Activated T-helper 2 cell treated with anti-CD3 and anti-CD28 coated beads, Interferon-gamma antibody, Interleukin-2, Interleukin-4, amounts not matched to agents 10 μg/mL and 5 μg/mL and 100 μg/mL, durations not matched to agents 14 hours and 24 hours and 36 hours (primary cell): ENCODE measurements around the gene IFNLR1. TPM values are rescaled to one million over a fixed set of nuclear protein-coding genes. Genes with fewer than 3 reads are reported as not detected.

Source experiments
- DNase-seq: peaks from one replicate; pipeline ENCODE4 v3.0.0; 2021; ENCODE audit warnings: low spot score
- H3K27ac Mint-ChIP-seq: one replicate; pipeline ENCODE4 v1.8.0; 2021; ENCODE audit warnings: mixed read lengths
- H3K27me3 Mint-ChIP-seq: one replicate; pipeline ENCODE4 v1.8.0; 2021; ENCODE audit warnings: low read depth, mixed read lengths
- H3K36me3 Mint-ChIP-seq: one replicate; pipeline ENCODE4 v1.8.0; 2021; ENCODE audit warnings: low read depth, mixed read lengths
- H3K4me1 Mint-ChIP-seq: one replicate; pipeline ENCODE4 v1.8.0; 2021; ENCODE audit warnings: low read depth, mixed read lengths
- H3K4me3 Mint-ChIP-seq: one replicate; pipeline ENCODE4 v1.8.0; 2021; ENCODE audit warnings: low read depth, mild to moderate bottlenecking, moderate library complexity, mixed read lengths
- H3K9me3 Mint-ChIP-seq: one replicate; pipeline ENCODE4 v1.8.0; 2021; ENCODE audit warnings: mixed read lengths
- intact Hi-C: fragments of 100-400 bp; cut with micrococcal nuclease; formaldehyde crosslinking; loops from one replicate; pipeline ENCODE4 v1.15.1; 2023
- total RNA-seq: library from RNA; stranded (reverse); gene quantifications from 2 replicates; pipeline ENCODE4 v1.2.3, GENCODE V29; 2022

Gene IFNLR1
- total RNA-seq, 1 donor from 2014 or later = 6.5 TPM

DNA sequence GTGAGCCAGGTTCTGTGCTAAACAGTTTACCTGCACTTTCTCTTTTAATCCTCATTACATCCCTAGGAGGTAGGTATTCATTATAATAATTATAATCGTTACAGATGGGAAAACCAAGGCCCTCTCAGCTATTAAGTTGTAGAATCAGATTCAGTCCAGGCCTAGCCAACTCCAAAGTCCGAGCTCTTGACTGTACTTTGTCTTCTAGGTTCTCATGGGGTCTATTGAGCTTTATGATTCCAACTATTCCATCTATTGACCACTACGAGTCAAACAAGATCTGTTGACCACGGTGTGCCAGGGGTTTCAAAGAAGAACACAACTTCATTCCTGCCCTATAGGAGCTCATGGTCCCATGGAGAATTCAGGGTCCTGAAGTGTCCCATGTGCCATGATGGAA is 2.0 kb downstream of the IFNLR1 start:
- Mint-ChIP-seq H3K27me3 (no peaks in the 10 kb centered on the region), H3K4me3 (no peak overlapping the region), H3K4me1 (peaks cover 18% of the 10 kb centered on the region), H3K27ac (no peak overlapping the region), H3K9me3 (no peaks in the 10 kb centered on the region), H3K36me3 (no peaks in the 10 kb centered on the region)
- no peak for DNase-seq
- intact Hi-C loops = no loop called here

DNA sequence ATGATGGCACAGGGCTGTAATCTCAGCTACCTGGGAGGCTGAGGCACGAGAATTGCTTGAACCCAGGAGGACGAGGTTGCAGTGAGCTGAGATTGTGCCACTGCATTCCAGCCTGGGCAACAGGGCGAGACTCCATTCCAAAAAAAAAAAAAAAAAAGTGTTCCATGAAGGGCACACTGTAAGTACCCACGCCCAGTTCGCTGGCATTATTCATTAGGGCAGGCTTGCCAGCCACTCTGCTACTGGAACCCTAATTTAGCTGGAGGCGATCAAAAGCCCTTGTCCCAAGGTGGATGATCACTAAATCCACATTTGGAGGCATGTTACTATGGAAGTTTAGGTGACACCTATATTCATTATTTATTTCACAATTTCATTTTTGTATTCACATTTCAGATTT is 5.0 kb downstream of the IFNLR1 start:
- Mint-ChIP-seq H3K4me3 (no peak overlapping the region), H3K9me3 (no peaks in the 10 kb centered on the region), H3K27me3 (no peaks in the 10 kb centered on the region), H3K4me1 (peaks cover 4% of the 10 kb centered on the region), H3K36me3 (no peaks in the 10 kb centered on the region), H3K27ac (no peak overlapping the region)
- DNase-seq = no peak
- intact Hi-C loops = no loop called here

DNA sequence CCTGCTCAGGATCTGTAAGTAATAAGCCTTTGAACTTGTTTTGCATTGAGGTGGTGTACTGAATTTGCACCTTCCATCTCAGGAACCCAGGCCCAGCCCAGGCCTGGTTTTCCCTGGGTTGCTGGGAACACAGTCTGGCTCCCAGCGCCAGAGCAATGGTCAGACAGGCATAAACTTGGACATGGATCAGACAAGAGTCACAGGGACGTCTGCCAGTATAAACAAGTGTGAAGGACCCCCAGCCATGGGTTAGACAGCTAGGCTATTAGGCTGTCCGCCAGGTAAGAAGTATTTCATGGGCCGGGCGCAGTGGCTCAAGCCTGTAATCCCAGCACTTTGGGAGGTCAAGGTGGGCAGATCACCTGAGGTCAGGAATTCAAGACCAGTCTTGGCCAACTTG is 5.5 kb downstream of the IFNLR1 start:
- no peak overlapping the region for H3K27ac Mint-ChIP-seq
- no peak for DNase-seq
- H3K36me3 Mint-ChIP-seq = no peaks in the 10 kb centered on the region
- H3K4me3 Mint-ChIP-seq = no peak overlapping the region
- H3K4me1 Mint-ChIP-seq = peaks cover 4% of the 10 kb centered on the region
- no peaks in the 10 kb centered on the region for H3K9me3 Mint-ChIP-seq
- intact Hi-C loops = no loop called here
- no peaks in the 10 kb centered on the region for H3K27me3 Mint-ChIP-seq

DNA sequence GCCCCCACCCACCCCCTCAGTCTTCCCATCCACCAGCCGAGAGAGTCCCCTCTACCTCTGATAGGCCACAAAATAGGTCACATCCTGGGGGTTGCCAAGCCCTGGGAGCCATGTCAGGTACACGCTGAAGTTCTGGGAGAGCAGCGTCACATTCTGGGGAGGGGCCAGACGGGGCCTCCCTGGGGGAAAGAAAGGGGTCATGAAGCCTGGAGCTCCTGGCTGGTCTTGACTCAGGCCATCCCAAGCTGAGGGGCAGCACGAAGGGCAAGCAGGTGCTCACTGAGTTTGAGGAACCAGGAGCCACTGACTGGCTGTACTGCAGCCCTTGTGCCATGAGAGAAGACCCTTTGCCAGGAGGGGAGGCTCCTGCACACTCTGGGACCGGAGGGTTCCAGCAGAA is 6.4 kb downstream of the IFNLR1 start:
- intact Hi-C loops = no loop called here
- H3K36me3 Mint-ChIP-seq = no peaks in the 10 kb centered on the region
- H3K9me3 Mint-ChIP-seq = no peaks in the 10 kb centered on the region
- no peaks in the 10 kb centered on the region for H3K27me3 Mint-ChIP-seq
- H3K27ac Mint-ChIP-seq = no peak overlapping the region
- DNase-seq = no peak
- H3K4me1 Mint-ChIP-seq = no peaks in the 10 kb centered on the region
- no peak overlapping the region for H3K4me3 Mint-ChIP-seq

DNA sequence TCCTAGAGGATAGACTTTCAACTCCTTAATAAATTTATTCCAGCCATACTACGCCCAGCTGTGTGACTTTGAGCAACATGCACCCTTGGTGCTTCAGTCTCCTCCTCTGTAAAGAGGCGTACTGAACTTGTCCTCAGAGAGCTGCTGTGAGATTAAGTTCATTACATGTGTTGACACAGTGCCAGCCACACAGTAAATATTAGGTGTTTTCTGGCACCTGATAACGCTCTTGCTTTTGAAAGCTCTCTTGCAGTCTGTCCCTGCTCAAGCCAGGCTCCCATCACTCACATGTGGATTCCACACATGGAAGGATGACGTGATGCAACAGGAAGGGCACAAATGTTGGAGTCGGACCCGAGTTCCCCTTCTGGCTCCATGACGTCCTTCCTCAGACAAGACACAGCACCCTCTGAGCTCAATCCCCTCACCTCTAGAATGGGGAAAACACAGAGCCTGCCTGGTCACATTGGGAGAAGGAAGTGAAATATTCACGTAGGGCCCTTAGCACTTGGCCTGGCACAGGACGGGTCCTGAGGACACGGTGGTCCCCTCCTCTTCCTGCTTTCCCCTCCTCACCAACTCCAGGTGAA is 7.7 kb downstream of the IFNLR1 start:
- no peak overlapping the region for H3K27ac Mint-ChIP-seq
- intact Hi-C loops = no loop called here
- no peaks in the 10 kb centered on the region for H3K9me3 Mint-ChIP-seq
- H3K4me1 Mint-ChIP-seq = no peaks in the 10 kb centered on the region
- peaks cover under 1% of the 10 kb centered on the region for H3K27me3 Mint-ChIP-seq
- no peak overlapping the region for H3K4me3 Mint-ChIP-seq
- H3K36me3 Mint-ChIP-seq = no peaks in the 10 kb centered on the region
- DNase-seq = no peak

DNA sequence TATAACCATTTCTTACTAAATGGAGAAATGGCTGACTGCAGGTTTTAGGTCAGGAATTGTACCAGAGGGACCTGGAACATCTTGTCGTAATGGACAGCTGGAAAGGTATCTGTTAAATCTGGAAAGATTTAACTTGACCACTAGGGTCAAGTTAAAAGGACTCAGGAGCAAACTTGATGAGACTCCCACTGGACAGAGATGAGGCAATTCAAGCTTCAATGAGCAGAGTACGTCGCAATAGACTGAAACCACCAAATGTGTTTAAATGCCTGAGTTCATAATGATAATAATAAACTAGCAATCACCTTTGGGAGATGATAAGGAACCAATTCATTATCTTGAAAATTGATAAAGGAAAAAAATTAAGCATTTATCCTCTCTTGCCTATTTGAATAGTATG is 8.7 kb downstream of the IFNLR1 start:
- peaks cover 3% of the 10 kb centered on the region for H3K27me3 Mint-ChIP-seq
- no peak overlapping the region for H3K4me3 Mint-ChIP-seq
- H3K9me3 Mint-ChIP-seq = no peaks in the 10 kb centered on the region
- no peak for DNase-seq
- H3K27ac Mint-ChIP-seq = no peak overlapping the region
- no peaks in the 10 kb centered on the region for H3K36me3 Mint-ChIP-seq
- H3K4me1 Mint-ChIP-seq = no peaks in the 10 kb centered on the region
- intact Hi-C loops = no loop called here

DNA sequence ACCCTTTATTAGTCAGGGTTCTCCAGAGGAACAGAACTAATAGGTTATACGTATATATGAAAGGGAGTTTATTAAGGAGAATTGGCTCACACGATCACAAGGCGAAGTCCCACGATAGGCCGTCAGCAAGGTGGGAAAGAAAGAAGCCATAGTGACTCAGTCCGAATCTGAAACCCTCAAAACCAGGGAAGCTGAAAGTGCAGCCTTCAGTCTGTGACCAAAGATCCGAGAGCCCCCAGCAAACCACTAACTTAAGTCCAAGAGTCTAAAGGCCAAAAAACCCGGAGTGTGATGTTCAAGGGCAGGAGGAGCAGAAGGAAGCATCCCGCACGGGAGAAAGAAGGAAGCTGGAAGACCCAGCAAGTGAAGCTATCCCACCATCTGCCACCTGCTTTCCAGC is 9.9 kb downstream of the IFNLR1 start:
- peaks cover 3% of the 10 kb centered on the region for H3K27me3 Mint-ChIP-seq
- intact Hi-C loops = no loop called here
- no peak overlapping the region for H3K27ac Mint-ChIP-seq
- H3K36me3 Mint-ChIP-seq = no peaks in the 10 kb centered on the region
- H3K4me3 Mint-ChIP-seq = no peak overlapping the region
- no peaks in the 10 kb centered on the region for H3K9me3 Mint-ChIP-seq
- DNase-seq = no peak
- H3K4me1 Mint-ChIP-seq = no peaks in the 10 kb centered on the region

DNA sequence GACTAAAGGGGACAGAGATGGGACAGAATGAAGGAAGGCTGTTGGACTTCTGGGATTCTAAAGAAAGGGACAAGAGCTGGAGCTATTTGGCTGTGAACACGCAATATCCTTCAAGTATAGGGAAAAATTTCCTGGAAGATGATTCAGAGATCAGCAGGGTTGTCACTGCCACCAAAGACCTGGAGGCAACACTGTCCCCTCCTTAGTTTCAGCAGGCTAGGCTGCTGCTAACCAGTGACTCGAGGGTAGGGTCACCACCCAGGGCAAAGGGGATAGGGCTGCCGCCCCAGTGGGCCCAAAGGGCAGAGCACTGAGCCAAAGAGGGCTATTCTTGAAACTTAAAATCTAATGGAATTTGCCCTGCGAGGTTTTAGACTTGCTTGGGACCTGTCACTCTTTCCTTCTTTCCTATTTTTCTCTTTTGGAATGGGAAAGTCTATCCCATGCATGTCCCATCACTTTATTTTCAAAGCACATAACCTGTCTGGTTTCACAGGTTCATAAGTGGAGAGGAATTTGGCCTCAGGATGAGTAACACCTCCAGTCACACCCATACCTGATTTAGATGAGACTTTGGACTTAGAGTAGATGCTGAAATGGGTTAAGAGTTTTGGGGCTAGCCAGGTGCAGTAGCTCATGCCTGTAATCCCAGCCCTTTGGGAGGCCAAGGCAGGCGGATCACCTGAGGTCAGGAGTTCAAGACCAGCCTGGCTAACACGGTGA is 11.9 kb downstream of the IFNLR1 start:
- Mint-ChIP-seq H3K27me3 (peaks cover 3% of the 10 kb centered on the region), H3K4me1 (no peaks in the 10 kb centered on the region), H3K36me3 (no peaks in the 10 kb centered on the region), H3K9me3 (no peaks in the 10 kb centered on the region), H3K27ac (no peak overlapping the region), H3K4me3 (no peak overlapping the region)
- intact Hi-C loops = no loop called here
- no peak for DNase-seq

DNA sequence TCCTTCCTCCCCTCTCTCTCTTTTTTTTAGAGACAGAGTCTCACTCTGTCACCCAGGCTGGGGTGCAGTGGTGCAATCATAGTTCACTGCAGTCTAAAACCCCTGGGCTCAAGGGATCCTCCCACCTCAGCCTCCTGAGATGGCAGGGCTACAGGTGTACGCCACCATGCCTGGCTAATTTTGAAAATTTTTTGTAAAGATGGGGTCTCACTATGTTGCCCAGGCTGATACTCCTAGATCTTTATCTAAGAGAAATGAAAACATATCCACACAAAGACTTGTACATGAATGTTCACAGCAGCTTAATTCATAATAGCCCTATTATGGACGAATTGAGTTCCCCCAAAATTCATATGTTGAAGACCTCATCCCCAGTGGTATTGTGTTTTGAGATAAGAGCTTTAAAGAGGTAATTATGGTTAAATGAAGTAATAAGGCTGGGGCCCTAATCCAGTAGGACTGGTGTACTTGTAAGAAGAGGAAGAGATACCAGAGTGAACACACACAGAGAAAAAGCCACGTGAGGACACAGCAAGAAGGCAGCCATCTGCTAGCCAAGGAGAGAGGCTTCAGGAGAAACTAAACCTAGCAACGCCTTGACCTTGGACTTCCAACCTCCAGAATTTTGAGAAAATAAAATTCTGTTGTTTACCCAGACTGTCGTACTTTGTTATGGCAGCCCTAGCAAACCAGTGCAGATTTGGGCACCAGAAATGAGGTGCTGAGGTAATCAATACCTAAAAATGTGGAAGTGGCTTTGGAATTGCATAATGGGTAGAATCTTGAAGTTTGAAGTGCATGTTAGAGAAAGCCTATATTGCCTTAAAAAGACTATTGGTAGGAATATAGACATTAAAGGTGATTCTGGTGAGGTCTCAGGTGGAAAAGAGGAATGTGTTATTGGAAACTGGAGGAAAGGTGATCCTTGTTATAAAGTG is 13.2 kb downstream of the IFNLR1 start:
- H3K27me3 Mint-ChIP-seq = peaks cover 3% of the 10 kb centered on the region

DNA sequence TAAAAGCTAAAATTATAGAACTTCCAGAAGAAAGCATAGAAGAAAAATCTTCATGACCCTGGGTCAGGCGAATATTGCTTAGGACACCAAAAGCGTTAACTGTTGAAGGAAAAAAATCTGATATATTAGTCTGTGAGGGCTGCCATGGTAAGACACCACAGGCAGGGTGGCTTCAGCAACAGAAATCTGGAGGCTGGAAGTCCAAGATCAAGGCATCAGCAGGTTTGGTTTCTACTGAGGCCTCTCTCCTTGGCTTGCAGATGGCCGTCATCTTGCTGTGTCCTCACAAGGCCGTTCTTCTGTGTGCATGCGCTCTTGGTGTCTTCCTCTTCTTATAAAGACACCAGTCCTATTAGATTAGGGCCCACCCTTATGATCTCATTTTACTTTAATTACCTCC is 14.5 kb downstream of the IFNLR1 start:
- H3K36me3 Mint-ChIP-seq = no peaks in the 10 kb centered on the region
- H3K4me3 Mint-ChIP-seq = no peak overlapping the region
- H3K4me1 Mint-ChIP-seq = no peaks in the 10 kb centered on the region
- intact Hi-C loops = no loop called here
- peaks cover 3% of the 10 kb centered on the region for H3K27me3 Mint-ChIP-seq
- no peaks in the 10 kb centered on the region for H3K9me3 Mint-ChIP-seq
- no peak for DNase-seq
- H3K27ac Mint-ChIP-seq = no peak overlapping the region

More for the DNA sequence above, 13.2 kb downstream of the IFNLR1 start:
- Mint-ChIP-seq H3K27ac (no peak overlapping the region), H3K9me3 (no peaks in the 10 kb centered on the region), H3K4me3 (no peak overlapping the region), H3K36me3 (no peaks in the 10 kb centered on the region), H3K4me1 (no peaks in the 10 kb centered on the region)
- no peak for DNase-seq
- intact Hi-C loops = no loop called here

DNA sequence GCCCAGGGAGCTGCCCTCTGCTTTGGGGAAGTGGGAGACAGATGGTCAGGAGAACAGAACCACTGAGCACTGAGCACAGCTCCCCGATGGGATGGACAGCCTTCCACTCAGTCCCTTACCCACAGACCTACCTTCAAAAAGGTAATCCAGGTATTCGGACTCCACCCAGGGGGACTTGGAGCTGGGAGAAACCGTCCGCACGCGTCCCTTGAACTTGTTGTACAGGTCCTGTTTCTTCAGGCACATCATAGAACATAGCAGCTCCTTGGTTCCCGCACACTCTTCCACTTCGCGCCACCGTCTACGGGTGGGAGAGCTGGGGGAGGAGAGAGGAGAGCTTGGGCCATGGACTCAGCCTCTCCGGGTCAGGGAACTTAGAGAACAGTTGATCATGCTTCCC is 17.8 kb downstream of the IFNLR1 start:
- Mint-ChIP-seq H3K4me3 (no peak overlapping the region), H3K4me1 (no peaks in the 10 kb centered on the region), H3K9me3 (no peaks in the 10 kb centered on the region), H3K27me3 (peaks cover 3% of the 10 kb centered on the region), H3K36me3 (peaks cover 3% of the 10 kb centered on the region), H3K27ac (no peak overlapping the region)
- DNase-seq = no peak
- intact Hi-C loops = no loop called here

DNA sequence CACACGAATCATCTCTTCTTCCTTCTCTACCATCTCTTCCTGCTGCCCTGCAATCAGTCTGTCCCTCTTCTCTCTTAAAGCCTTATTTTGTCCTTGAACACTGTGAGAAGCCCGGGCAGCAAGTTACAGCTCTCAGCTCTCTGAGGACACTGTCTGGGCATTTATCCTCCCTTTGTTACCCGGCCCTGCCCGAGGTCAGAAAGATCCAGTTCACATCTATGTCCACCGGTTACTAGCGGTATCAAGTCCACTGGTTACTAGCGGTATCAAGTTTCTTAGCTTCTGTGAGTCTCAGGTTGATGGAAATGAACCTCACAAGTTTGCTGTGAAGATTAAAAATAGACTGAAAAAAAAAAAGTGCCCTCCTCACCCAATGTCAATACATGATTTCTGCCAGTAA is 18.8 kb downstream of the IFNLR1 start:
- DNase-seq = no peak
- no peak overlapping the region for H3K4me3 Mint-ChIP-seq
- H3K36me3 Mint-ChIP-seq = peaks cover 3% of the 10 kb centered on the region
- H3K9me3 Mint-ChIP-seq = no peaks in the 10 kb centered on the region
- intact Hi-C loops = no loop called here
- H3K4me1 Mint-ChIP-seq = no peaks in the 10 kb centered on the region
- no peaks in the 10 kb centered on the region for H3K27me3 Mint-ChIP-seq
- H3K27ac Mint-ChIP-seq = no peak overlapping the region

DNA sequence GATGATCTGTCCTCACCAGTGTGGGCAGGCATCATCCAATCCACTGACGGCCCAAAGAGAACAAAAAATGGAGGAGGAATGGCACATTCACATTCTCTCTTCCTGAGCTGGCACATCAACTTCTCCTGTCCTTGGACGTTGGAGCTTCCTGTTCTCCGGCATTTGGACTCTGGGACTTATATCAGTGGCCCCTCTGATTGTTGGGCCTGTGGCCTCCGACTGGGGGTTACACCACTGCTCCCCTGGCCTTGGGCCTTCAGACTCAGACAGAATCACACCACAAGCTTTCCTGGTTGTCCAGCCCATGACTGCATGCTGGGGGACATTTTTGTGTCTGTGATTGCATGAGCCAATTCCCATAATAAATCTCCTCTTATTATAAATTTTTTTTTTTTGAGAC is 20.1 kb downstream of the IFNLR1 start:
- peaks cover 3% of the 10 kb centered on the region for H3K36me3 Mint-ChIP-seq
- DNase-seq = no peak
- intact Hi-C loops = no loop called here
- no peak overlapping the region for H3K27ac Mint-ChIP-seq
- H3K4me3 Mint-ChIP-seq = no peak overlapping the region
- H3K27me3 Mint-ChIP-seq = peaks cover 1% of the 10 kb centered on the region
- H3K4me1 Mint-ChIP-seq = no peaks in the 10 kb centered on the region
- no peaks in the 10 kb centered on the region for H3K9me3 Mint-ChIP-seq
